ENCODE measurements around the gene CYBC1.

The CYBC1 gene

DNA sequence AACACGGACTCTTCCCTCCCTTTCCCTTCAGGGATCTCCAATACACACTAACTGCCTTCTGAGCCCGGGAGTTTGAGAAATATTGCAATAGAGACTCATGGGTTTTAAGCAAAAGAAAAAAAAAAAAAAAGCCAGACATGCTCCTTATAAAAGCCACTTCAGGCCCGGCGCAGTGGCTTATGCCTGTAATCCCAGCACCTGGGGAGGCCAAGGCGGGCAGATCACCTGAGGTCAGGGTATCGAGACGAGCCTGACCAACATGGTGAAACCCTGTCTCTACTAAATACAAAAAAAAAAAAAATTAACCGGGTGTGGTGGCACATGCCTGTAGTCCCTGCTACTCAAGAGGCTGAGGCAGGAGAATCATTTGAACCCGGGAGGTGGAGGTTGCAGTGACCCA is 34.8 kb downstream of the CYBC1 start:
- no peak for DNase-seq
- H3K27ac ChIP-seq (ENCODE audit: low read depth, low read length) = no peak overlapping the region
- no peak overlapping the region for H2BK12ac ChIP-seq (ENCODE audit: low read length)
- no peak overlapping the region for H3K9ac ChIP-seq (ENCODE audit: low read length)
- H3K27me3 ChIP-seq (ENCODE audit: insufficient read depth, low read length) = no peaks in the 10 kb centered on the region
- H3K23ac ChIP-seq (ENCODE audit: low read length) = no peak overlapping the region
- H3K14ac ChIP-seq (ENCODE audit: low read length) = no peak overlapping the region
- H3K4ac ChIP-seq (ENCODE audit: low read depth, low read length) = no peak overlapping the region
- peaks cover 3% of the 10 kb centered on the region for H3K79me2 ChIP-seq (ENCODE audit: control insufficient read depth, insufficient read depth, low read length, poor library complexity)
- no peak overlapping the region for H3K18ac ChIP-seq (ENCODE audit: low read length)
- no peak overlapping the region for H2BK5ac ChIP-seq (ENCODE audit: low read depth, low read length, poor library complexity)
- no peak overlapping the region for H2AFZ ChIP-seq (ENCODE audit: insufficient read depth, low read length, poor library complexity)
- H3K79me1 ChIP-seq (ENCODE audit: low read length) = peaks cover 6% of the 10 kb centered on the region
- no peak overlapping the region for H4K12ac ChIP-seq (ENCODE audit: low read depth, low read length)
- no peak overlapping the region for H3K4me2 ChIP-seq (ENCODE audit: low read length)
- WGBS (ENCODE audit: extremely low coverage, insufficient coverage, insufficient read length) = no CpG with 5 or more reads among the region's 9 CpGs
- no peak overlapping the region for H2AK5ac ChIP-seq (ENCODE audit: low read length)
- no peak overlapping the region for H4K91ac ChIP-seq (ENCODE audit: low read depth, low read length)
- H2BK120ac ChIP-seq (ENCODE audit: insufficient read depth, low read length, poor library complexity) = no peak overlapping the region
- peaks cover 3 to 4% of the 10 kb centered on the region in 2 experiments for H3K4me1 ChIP-seq (ENCODE audit: control insufficient read depth in 1 of 2, insufficient read depth in 2 of 2, low read length in 2 of 2)
- H3K4me3 ChIP-seq (ENCODE audit: low read depth, low read length) = no peak overlapping the region
- no peak overlapping the region for H4K8ac ChIP-seq (ENCODE audit: low read depth, low read length)
- H3K9me3 ChIP-seq (ENCODE audit: insufficient read depth, low read depth, low read length) = peaks cover 2% of the 10 kb centered on the region
- peaks cover 0 to 4% of the 10 kb centered on the region in 2 experiments for H3K36me3 ChIP-seq (ENCODE audit: control insufficient read depth in 1 of 2, insufficient read depth in 2 of 2, low read length in 2 of 2)

DNA sequence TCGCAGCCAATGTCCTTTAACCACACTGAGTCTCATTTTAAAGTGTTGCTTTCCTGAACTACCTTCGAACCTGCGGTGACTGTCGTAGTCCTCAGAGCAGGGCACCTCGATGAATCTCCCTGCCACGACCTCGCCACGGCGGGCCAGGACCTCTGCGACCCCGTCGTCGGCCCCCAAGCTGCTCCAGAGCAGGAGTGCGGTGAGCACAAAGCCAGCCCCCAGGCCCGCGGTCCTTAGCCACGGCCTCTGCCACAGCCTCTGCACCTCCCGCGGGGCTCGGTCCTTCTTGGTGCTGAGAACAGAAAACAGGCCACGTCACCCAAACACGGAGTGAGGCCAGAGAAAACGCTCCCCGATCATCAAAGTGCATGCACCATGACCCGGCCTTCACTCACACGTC is 35.2 kb downstream of the CYBC1 start:
- peaks cover 0 to 3% of the 10 kb centered on the region in 2 experiments for H3K36me3 ChIP-seq (ENCODE audit: control insufficient read depth in 1 of 2, insufficient read depth in 2 of 2, low read length in 2 of 2)
- WGBS (ENCODE audit: extremely low coverage, insufficient coverage, insufficient read length) = no CpG with 5 or more reads among the region's 26 CpGs
- no peak overlapping the region for H4K12ac ChIP-seq (ENCODE audit: low read depth, low read length)
- no peak overlapping the region for H3K18ac ChIP-seq (ENCODE audit: low read length)
- H4K8ac ChIP-seq (ENCODE audit: low read depth, low read length) = no peak overlapping the region
- no peak overlapping the region for H2AK5ac ChIP-seq (ENCODE audit: low read length)
- H3K27ac ChIP-seq (ENCODE audit: low read depth, low read length) = no peak overlapping the region
- H3K4ac ChIP-seq (ENCODE audit: low read depth, low read length) = no peak overlapping the region
- no peak overlapping the region for H3K4me2 ChIP-seq (ENCODE audit: low read length)
- H3K79me1 ChIP-seq (ENCODE audit: low read length) = peaks cover 6% of the 10 kb centered on the region
- H3K23ac ChIP-seq (ENCODE audit: low read length) = no peak overlapping the region
- H3K9me3 ChIP-seq (ENCODE audit: insufficient read depth, low read depth, low read length) = peaks cover 2% of the 10 kb centered on the region
- no peak overlapping the region for H3K4me3 ChIP-seq (ENCODE audit: low read depth, low read length)
- no peak overlapping the region for H2BK12ac ChIP-seq (ENCODE audit: low read length)
- H3K4me1 ChIP-seq (ENCODE audit: control insufficient read depth in 1 of 2, insufficient read depth in 2 of 2, low read length in 2 of 2) = peaks cover 3 to 4% of the 10 kb centered on the region in 2 experiments
- H3K9ac ChIP-seq (ENCODE audit: low read length) = no peak overlapping the region
- no peak overlapping the region for H3K14ac ChIP-seq (ENCODE audit: low read length)
- H3K79me2 ChIP-seq (ENCODE audit: control insufficient read depth, insufficient read depth, low read length, poor library complexity) = peaks cover 3% of the 10 kb centered on the region
- no peak overlapping the region for H4K91ac ChIP-seq (ENCODE audit: low read depth, low read length)
- no peak for DNase-seq
- no peak overlapping the region for H2BK5ac ChIP-seq (ENCODE audit: low read depth, low read length, poor library complexity)
- no peaks in the 10 kb centered on the region for H3K27me3 ChIP-seq (ENCODE audit: insufficient read depth, low read length)
- H2BK120ac ChIP-seq (ENCODE audit: insufficient read depth, low read length, poor library complexity) = no peak overlapping the region
- H2AFZ ChIP-seq (ENCODE audit: insufficient read depth, low read length, poor library complexity) = no peak overlapping the region

DNA sequence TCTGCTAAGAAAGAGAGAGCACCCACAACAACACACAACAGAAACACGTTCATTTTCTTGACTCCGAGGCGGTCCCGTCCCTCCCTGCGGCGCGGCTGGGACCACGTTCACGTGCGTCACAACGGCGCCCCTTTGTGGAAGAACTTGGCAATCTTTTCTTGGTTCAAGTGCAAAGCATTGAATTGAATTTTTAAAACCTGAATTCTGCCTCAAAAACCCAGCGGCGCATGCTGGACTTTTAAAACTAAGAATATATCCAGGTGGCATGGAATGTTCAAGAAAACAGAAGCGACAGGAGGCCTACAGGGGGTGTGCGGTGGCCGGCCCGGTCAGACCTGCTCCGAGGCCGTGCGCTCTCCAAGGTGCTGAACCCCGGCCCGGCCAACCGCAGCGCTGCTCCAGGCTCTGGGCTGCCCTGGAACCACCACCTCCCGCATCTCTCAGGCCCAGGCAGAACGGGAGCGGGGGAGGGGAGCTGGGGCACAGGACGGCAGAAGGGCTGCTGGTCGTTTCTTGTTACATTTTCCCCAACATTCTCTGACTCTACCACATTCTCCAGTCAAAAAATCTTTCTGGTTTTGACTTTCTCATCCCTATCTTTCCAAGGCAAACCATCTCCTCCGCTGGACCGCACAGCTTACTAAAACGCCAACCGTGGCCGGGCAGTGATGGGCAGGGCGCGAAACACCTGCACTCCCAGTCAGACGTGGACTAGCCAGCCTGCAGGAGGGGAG is 35.8 kb downstream of the CYBC1 start:
- peak; percentile 75 to 87 for DNase-seq
- no peak overlapping the region for H3K9ac ChIP-seq (ENCODE audit: low read length)
- H3K23ac ChIP-seq (ENCODE audit: low read length) = no peak overlapping the region
- H3K4me1 ChIP-seq (ENCODE audit: control insufficient read depth in 1 of 2, insufficient read depth in 2 of 2, low read length in 2 of 2) = peaks cover 3 to 4% of the 10 kb centered on the region in 2 experiments
- no peak overlapping the region for H3K4me3 ChIP-seq (ENCODE audit: low read depth, low read length)
- H2BK12ac ChIP-seq (ENCODE audit: low read length) = no peak overlapping the region
- no peak overlapping the region for H3K4ac ChIP-seq (ENCODE audit: low read depth, low read length)
- H2BK5ac ChIP-seq (ENCODE audit: low read depth, low read length, poor library complexity) = no peak overlapping the region
- no peak overlapping the region for H2AFZ ChIP-seq (ENCODE audit: insufficient read depth, low read length, poor library complexity)
- H3K27me3 ChIP-seq (ENCODE audit: insufficient read depth, low read length) = no peaks in the 10 kb centered on the region
- no peak overlapping the region for H4K91ac ChIP-seq (ENCODE audit: low read depth, low read length)
- no peak overlapping the region for H2AK5ac ChIP-seq (ENCODE audit: low read length)
- no peak overlapping the region for H3K14ac ChIP-seq (ENCODE audit: low read length)
- peak overlapping the region; percentile 23 for H3K4me2 ChIP-seq (ENCODE audit: low read length)
- peaks cover 2% of the 10 kb centered on the region for H3K9me3 ChIP-seq (ENCODE audit: insufficient read depth, low read depth, low read length)
- no peak overlapping the region for H4K8ac ChIP-seq (ENCODE audit: low read depth, low read length)
- peaks cover 6% of the 10 kb centered on the region for H3K79me1 ChIP-seq (ENCODE audit: low read length)
- H2BK120ac ChIP-seq (ENCODE audit: insufficient read depth, low read length, poor library complexity) = no peak overlapping the region
- no peak overlapping the region for H3K27ac ChIP-seq (ENCODE audit: low read depth, low read length)
- no CpG with 5 or more reads among the region's 38 CpGs for WGBS (ENCODE audit: extremely low coverage, insufficient coverage, insufficient read length)
- peaks cover 3% of the 10 kb centered on the region for H3K79me2 ChIP-seq (ENCODE audit: control insufficient read depth, insufficient read depth, low read length, poor library complexity)
- H4K12ac ChIP-seq (ENCODE audit: low read depth, low read length) = no peak overlapping the region
- H3K18ac ChIP-seq (ENCODE audit: low read length) = no peak overlapping the region
- H3K36me3 ChIP-seq (ENCODE audit: control insufficient read depth in 1 of 2, insufficient read depth in 2 of 2, low read length in 2 of 2) = no peaks in the 10 kb centered on the region

DNA sequence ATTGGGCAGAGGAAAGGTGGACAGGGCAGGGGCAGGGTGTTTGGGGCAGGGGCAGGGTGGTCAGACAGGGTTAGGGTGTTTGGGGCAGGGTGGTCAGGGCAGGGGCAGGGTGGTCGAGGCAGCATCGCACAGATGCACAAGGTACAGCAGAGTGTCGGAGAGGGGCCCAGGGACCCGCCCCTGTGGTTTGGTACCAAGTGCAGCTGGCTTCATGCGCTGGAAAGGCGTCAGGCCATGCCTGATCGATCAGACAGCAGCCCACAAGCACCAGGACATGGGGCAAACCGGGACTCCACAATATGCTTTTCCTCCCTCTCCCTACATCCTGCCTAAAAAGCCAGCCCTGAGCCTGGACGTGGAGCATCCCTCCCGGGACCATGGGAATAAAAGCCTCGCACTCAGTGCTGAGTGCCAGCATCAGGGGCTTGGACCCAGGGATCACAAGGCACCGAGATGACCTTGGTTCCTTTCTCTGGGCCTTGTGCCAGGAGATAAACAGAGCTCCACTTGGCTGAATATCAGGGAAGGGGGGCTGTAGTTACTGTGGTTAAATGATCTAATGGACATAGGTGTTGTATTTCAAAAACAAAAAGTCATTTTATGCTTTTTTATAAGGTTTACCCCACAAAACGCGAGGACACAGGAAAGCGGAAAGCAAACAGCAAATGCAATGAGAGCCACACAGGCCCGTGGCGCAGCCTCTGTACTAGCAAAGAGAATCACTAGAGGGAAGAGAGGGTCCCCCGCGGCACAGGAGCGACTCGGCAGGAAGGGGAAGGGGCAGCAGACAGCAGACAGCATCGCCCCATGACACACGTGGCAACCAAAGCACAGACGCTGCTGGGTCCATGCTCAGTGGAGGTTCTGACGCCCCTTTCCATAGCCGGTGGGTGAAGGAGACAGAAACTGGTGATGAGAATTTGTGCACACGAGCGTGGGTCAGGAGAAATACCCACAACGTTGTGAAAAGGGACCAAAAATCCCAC is 37.7 kb downstream of the CYBC1 start:
- Histone ChIP-seq H2AK5ac (ENCODE audit: low read length) (no peak overlapping the region), H3K79me1 (ENCODE audit: low read length) (no peaks in the 10 kb centered on the region), H3K4me3 (ENCODE audit: low read depth, low read length) (no peak overlapping the region), H3K23ac (ENCODE audit: low read length) (no peak overlapping the region), H3K27me3 (ENCODE audit: insufficient read depth, low read length) (no peaks in the 10 kb centered on the region), H3K4me2 (ENCODE audit: low read length) (no peak overlapping the region), H2AFZ (ENCODE audit: insufficient read depth, low read length, poor library complexity) (no peak overlapping the region), H3K9me3 (ENCODE audit: insufficient read depth, low read depth, low read length) (peaks cover 2% of the 10 kb centered on the region), H3K9ac (ENCODE audit: low read length) (no peak overlapping the region), H4K8ac (ENCODE audit: low read depth, low read length) (no peak overlapping the region), H2BK5ac (ENCODE audit: low read depth, low read length, poor library complexity) (no peak overlapping the region), H3K4me1 (ENCODE audit: control insufficient read depth in 1 of 2, insufficient read depth in 2 of 2, low read length in 2 of 2) (peaks cover 1 to 2% of the 10 kb centered on the region in 2 experiments), H3K4ac (ENCODE audit: low read depth, low read length) (no peak overlapping the region), H4K91ac (ENCODE audit: low read depth, low read length) (no peak overlapping the region), H3K14ac (ENCODE audit: low read length) (no peak overlapping the region), H3K27ac (ENCODE audit: low read depth, low read length) (no peak overlapping the region), H3K18ac (ENCODE audit: low read length) (no peak overlapping the region), H2BK12ac (ENCODE audit: low read length) (no peak overlapping the region), H2BK120ac (ENCODE audit: insufficient read depth, low read length, poor library complexity) (no peak overlapping the region), H4K12ac (ENCODE audit: low read depth, low read length) (no peak overlapping the region), H3K36me3 (ENCODE audit: control insufficient read depth in 1 of 2, insufficient read depth in 2 of 2, low read length in 2 of 2) (no peaks in the 10 kb centered on the region), H3K79me2 (ENCODE audit: control insufficient read depth, insufficient read depth, low read length, poor library complexity) (no peaks in the 10 kb centered on the region)
- no peak for DNase-seq
- no CpG with 5 or more reads among the region's 29 CpGs for WGBS (ENCODE audit: extremely low coverage, insufficient coverage, insufficient read length)
